H9 (cell line): ENCODE measurements around the gene CFAP46. TPM values are rescaled to one million over a fixed set of nuclear protein-coding genes. Genes with fewer than 3 reads are reported as not detected.

Source experiments
- DNase-seq: peaks from one replicate; pipeline ENCODE4 v3.0.0-alpha.2; 2017
- H2AFZ ChIP-seq: one replicate; pipeline ENCODE4 v1.6.1; 2013; ENCODE audit warnings: mild to moderate bottlenecking, low read length, control low read depth, moderate library complexity
- H2AK5ac ChIP-seq: 2 replicates; pipeline ENCODE4 v1.6.1; 2013; ENCODE audit warnings: low read length, control low read depth, mixed read lengths; ENCODE audit not compliant: insufficient read length
- H2BK120ac ChIP-seq: one replicate; pipeline ENCODE4 v1.6.1; 2013; ENCODE audit warnings: low read depth, mild to moderate bottlenecking, low read length, control low read depth, inconsistent platforms; ENCODE audit not compliant: poor library complexity, severe bottlenecking
- H2BK12ac ChIP-seq: 2 replicates; pipeline ENCODE4 v1.6.1; 2013; ENCODE audit warnings: low read length, control low read depth, mixed read lengths, low read depth; ENCODE audit not compliant: insufficient read length
- H2BK15ac ChIP-seq: 2 replicates; pipeline ENCODE4 v1.6.1; 2013; ENCODE audit warnings: low read depth, low read length, control low read depth
- H2BK20ac ChIP-seq: one replicate; pipeline ENCODE4 v1.6.1; 2013; ENCODE audit warnings: low read depth, mild to moderate bottlenecking, low read length, control low read depth, inconsistent platforms; ENCODE audit not compliant: poor library complexity, severe bottlenecking
- H2BK5ac ChIP-seq: 2 replicates; pipeline ENCODE4 v1.6.1; 2013; ENCODE audit warnings: low read length, control low read depth, mixed read lengths; ENCODE audit not compliant: insufficient read length
- H3K14ac ChIP-seq: 2 replicates; pipeline ENCODE4 v1.6.1; 2013; ENCODE audit warnings: low read length, control low read depth; ENCODE audit not compliant: insufficient read depth
- H3K18ac ChIP-seq: 2 replicates; pipeline ENCODE4 v1.6.1; 2013; ENCODE audit warnings: low read depth, mild to moderate bottlenecking, mixed read lengths, low read length, control low read depth; ENCODE audit not compliant: insufficient read length
- H3K23ac ChIP-seq: 2 replicates; pipeline ENCODE4 v1.6.1; 2013; ENCODE audit warnings: low read length, control low read depth, mixed read lengths, low read depth; ENCODE audit not compliant: insufficient read length
- H3K23me2 ChIP-seq: 2 replicates; pipeline ENCODE4 v1.6.1; 2013; ENCODE audit warnings: low read depth, mild to moderate bottlenecking, mixed read lengths, low read length, control low read depth; ENCODE audit not compliant: insufficient read length, poor library complexity, severe bottlenecking
- H3K27ac ChIP-seq: 2 replicates; pipeline ENCODE4 v1.5.1; 2013; ENCODE audit warnings: low read length, control low read depth, mixed read lengths, low read depth; ENCODE audit not compliant: insufficient read length
- H3K27me3 ChIP-seq: 2 replicates; pipeline ENCODE4 v1.6.1; 2013; ENCODE audit warnings: low read length, control low read depth, inconsistent platforms; ENCODE audit not compliant: insufficient read depth
- H3K4ac ChIP-seq: 2 replicates; pipeline ENCODE4 v1.6.1; 2013; ENCODE audit warnings: low read depth, mild to moderate bottlenecking, control low read depth, inconsistent platforms, low read length, moderate library complexity
- H3K4me1 ChIP-seq: 2 replicates; pipeline ENCODE4 v1.6.1; 2013; ENCODE audit warnings: low read length, control low read depth, inconsistent platforms; ENCODE audit not compliant: insufficient read depth
- H3K4me2 ChIP-seq: 2 replicates; pipeline ENCODE4 v1.6.1; 2013; ENCODE audit warnings: low read length, control low read depth, mixed read lengths; ENCODE audit not compliant: insufficient read length, insufficient read depth
- H3K56ac ChIP-seq: 2 replicates; pipeline ENCODE4 v1.6.1; 2013; ENCODE audit warnings: low read depth, mild to moderate bottlenecking, mixed read lengths, low read length, control low read depth; ENCODE audit not compliant: insufficient read length
- H3K79me1 ChIP-seq: 2 replicates; pipeline ENCODE4 v1.6.1; 2013; ENCODE audit warnings: low read depth, mild to moderate bottlenecking, moderate library complexity, low read length, control low read depth, inconsistent platforms; ENCODE audit not compliant: insufficient read depth, poor library complexity, severe bottlenecking
- H3K79me2 ChIP-seq: 2 replicates; pipeline ENCODE4 v1.6.1; 2013; ENCODE audit warnings: low read length, control low read depth, inconsistent platforms; ENCODE audit not compliant: insufficient read depth
- H3K9ac ChIP-seq: 2 replicates; pipeline ENCODE4 v1.6.1; 2013; ENCODE audit warnings: low read length, control low read depth, mixed read lengths; ENCODE audit not compliant: insufficient read length; ENCODE audit errors: extremely low read depth
- H3K9me3 ChIP-seq: one replicate; pipeline ENCODE4 v1.6.1; 2013; ENCODE audit warnings: low read depth, low read length, inconsistent platforms; ENCODE audit not compliant: control insufficient read depth
- H3T11ph ChIP-seq: one replicate; pipeline ENCODE4 v1.6.1; 2013; ENCODE audit warnings: mild to moderate bottlenecking, low read length, control low read depth, inconsistent platforms
- H4K20me1 ChIP-seq: one replicate; pipeline ENCODE4 v1.6.1; 2013; ENCODE audit not compliant: control insufficient read depth, insufficient read length, insufficient read depth
- H4K5ac ChIP-seq: 2 replicates; pipeline ENCODE4 v1.6.1; 2013; ENCODE audit warnings: low read depth, mild to moderate bottlenecking, mixed read lengths, low read length, control low read depth; ENCODE audit not compliant: insufficient read length
- H4K8ac ChIP-seq: replicated peaks from 2 replicates; pipeline ENCODE4 v1.6.1; 2013; ENCODE audit warnings: low read length, control low read depth, mixed read lengths, low read depth; ENCODE audit not compliant: insufficient read length
- H4K91ac ChIP-seq: 2 replicates; pipeline ENCODE4 v1.6.1; 2013; ENCODE audit warnings: low read depth, mild to moderate bottlenecking, moderate library complexity, mixed read lengths, low read length, control low read depth; ENCODE audit not compliant: insufficient read length
- H3K27ac Mint-ChIP-seq, 3 experiments: 2 replicates in 2 of 3; 3 replicates in 1 of 3; pipeline ENCODE4 v1.8.0; 2020 to 2021; ENCODE audit warnings: mixed read lengths in 3 of 3, mild to moderate bottlenecking in 1 of 3, moderate library complexity in 1 of 3
- H3K27me3 Mint-ChIP-seq: 2 replicates; pipeline ENCODE4 v1.8.0; 2021; ENCODE audit warnings: low read depth, mild to moderate bottlenecking, moderate library complexity, mixed read lengths
- H3K36me3 Mint-ChIP-seq, 3 experiments: 2 replicates in 2 of 3; 3 replicates in 1 of 3; pipeline ENCODE4 v1.8.0; 2020 to 2021; ENCODE audit warnings: low read depth in 3 of 3, mixed read lengths in 3 of 3; ENCODE audit not compliant: insufficient read depth in 1 of 3
- H3K4me1 Mint-ChIP-seq, 2 experiments: 2 replicates each; pipeline ENCODE4 v1.8.0; 2020; ENCODE audit warnings: mixed read lengths in 2 of 2
- H3K4me3 Mint-ChIP-seq, 2 experiments: 2 replicates in 1 of 2; 3 replicates in 1 of 2; pipeline ENCODE4 v1.8.0; 2020 to 2021; ENCODE audit warnings: mild to moderate bottlenecking in 2 of 2, mixed read lengths in 2 of 2, moderate library complexity in 1 of 2
- H3K9me3 Mint-ChIP-seq, 2 experiments: 2 replicates in 1 of 2; 3 replicates in 1 of 2; pipeline ENCODE4 v1.8.0; 2020; ENCODE audit warnings: mild to moderate bottlenecking in 2 of 2, mixed read lengths in 2 of 2, moderate library complexity in 1 of 2
- WGBS: extraction: QIAGEN DNeasy Blood & Tissue Kit; methylation state at CpG from one replicate; pipeline ENCODE4 v1.1.7; 2013; ENCODE audit warnings: missing lambda C conversion rate, low lambda C conversion rate, mixed read lengths; ENCODE audit not compliant: insufficient read length; ENCODE audit errors: extremely low coverage; 5-methylcytosine and 5-hydroxymethylcytosine counted together
- total RNA-seq: library from RNA; stranded (reverse); gene quantifications from 2 replicates; pipeline ENCODE4 v1.2.1, GENCODE V29; 2021
- TF ChIP-seq, protein P1 (sequence below): fragments of 200-600 bp; sonication (generic); conservative IDR thresholded peaks from 3 replicates; pipeline ENCODE4 v1.8.0; 2021; ENCODE audit warnings: antibody characterized with exemption, mild to moderate bottlenecking

CFAP46 gene
- total RNA-seq, 1 experiment from 2014 or later, result 3.1 TPM

- H2BK5ac ChIP-seq, result no peak overlapping the region
- no peaks in the 10 kb centered on the region for H3K36me3 Mint-ChIP-seq
- TF ChIP-seq, protein P1, sequence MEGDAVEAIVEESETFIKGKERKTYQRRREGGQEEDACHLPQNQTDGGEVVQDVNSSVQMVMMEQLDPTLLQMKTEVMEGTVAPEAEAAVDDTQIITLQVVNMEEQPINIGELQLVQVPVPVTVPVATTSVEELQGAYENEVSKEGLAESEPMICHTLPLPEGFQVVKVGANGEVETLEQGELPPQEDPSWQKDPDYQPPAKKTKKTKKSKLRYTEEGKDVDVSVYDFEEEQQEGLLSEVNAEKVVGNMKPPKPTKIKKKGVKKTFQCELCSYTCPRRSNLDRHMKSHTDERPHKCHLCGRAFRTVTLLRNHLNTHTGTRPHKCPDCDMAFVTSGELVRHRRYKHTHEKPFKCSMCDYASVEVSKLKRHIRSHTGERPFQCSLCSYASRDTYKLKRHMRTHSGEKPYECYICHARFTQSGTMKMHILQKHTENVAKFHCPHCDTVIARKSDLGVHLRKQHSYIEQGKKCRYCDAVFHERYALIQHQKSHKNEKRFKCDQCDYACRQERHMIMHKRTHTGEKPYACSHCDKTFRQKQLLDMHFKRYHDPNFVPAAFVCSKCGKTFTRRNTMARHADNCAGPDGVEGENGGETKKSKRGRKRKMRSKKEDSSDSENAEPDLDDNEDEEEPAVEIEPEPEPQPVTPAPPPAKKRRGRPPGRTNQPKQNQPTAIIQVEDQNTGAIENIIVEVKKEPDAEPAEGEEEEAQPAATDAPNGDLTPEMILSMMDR, result no peak
These were observed 32.0 kb downstream of the CFAP46 start for GRCh38 chr10:132910186-132910880.

More at GRCh38 chr10:132910186-132910880, 32.0 kb downstream of the CFAP46 start:
- no peak overlapping the region for H3K4me3 Mint-ChIP-seq
- no peak overlapping the region for H3K18ac ChIP-seq
- no peaks in the 10 kb centered on the region for H4K20me1 ChIP-seq
- H2AK5ac ChIP-seq, result no peak overlapping the region
- no peak for DNase-seq
- H3K23ac ChIP-seq, result no peak overlapping the region
- H3K27me3 ChIP-seq, result no peaks in the 10 kb centered on the region
- no peak overlapping the region for H4K5ac ChIP-seq
- H3K56ac ChIP-seq, result no peak overlapping the region
- no peak overlapping the region for H3K9ac ChIP-seq
- no peak overlapping the region for H2BK12ac ChIP-seq
- no peak overlapping the region for H3T11ph ChIP-seq
- H3K79me1 ChIP-seq, result no peaks in the 10 kb centered on the region
- no peak overlapping the region for H3K4ac ChIP-seq
- no peaks in the 10 kb centered on the region; a peak in 1 of 5 replicates for H3K9me3 Mint-ChIP-seq
- H3K27ac ChIP-seq, result no peak overlapping the region
- peaks cover 9% of the 10 kb centered on the region for H3K27me3 Mint-ChIP-seq
- no peak overlapping the region for H2BK20ac ChIP-seq
- no peak overlapping the region for H3K4me2 ChIP-seq
- no peak overlapping the region for H4K91ac ChIP-seq
- no peaks in the 10 kb centered on the region for H3K4me1 ChIP-seq
- H3K27ac Mint-ChIP-seq, result peak overlapping the region in 1 of 3 experiments; percentile 18; a peak in 1 of 7 replicates
- H4K8ac ChIP-seq, result no peak overlapping the region
- peaks cover 10 to 24% of the 10 kb centered on the region in 2 experiments for H3K4me1 Mint-ChIP-seq
- H3K79me2 ChIP-seq, result no peaks in the 10 kb centered on the region
- no peak overlapping the region for H2BK15ac ChIP-seq
- WGBS, result no CpG with 5 or more reads among the region's 28 CpGs
- no peak overlapping the region for H3K14ac ChIP-seq
- no peaks in the 10 kb centered on the region for H3K23me2 ChIP-seq
- H2AFZ ChIP-seq, result no peak overlapping the region
- H2BK120ac ChIP-seq, result no peak overlapping the region
- no peaks in the 10 kb centered on the region for H3K9me3 ChIP-seq
